ENCODE results near the gene SLC2A11. TPM values are rescaled to one million over a fixed set of nuclear protein-coding genes. Genes with fewer than 3 reads are reported as not detected.

The SLC2A11 gene
- polyA plus RNA-seq, 12 donors = 3.1 to 13.2 (median 6.7) TPM; not detected in 1

DNA sequence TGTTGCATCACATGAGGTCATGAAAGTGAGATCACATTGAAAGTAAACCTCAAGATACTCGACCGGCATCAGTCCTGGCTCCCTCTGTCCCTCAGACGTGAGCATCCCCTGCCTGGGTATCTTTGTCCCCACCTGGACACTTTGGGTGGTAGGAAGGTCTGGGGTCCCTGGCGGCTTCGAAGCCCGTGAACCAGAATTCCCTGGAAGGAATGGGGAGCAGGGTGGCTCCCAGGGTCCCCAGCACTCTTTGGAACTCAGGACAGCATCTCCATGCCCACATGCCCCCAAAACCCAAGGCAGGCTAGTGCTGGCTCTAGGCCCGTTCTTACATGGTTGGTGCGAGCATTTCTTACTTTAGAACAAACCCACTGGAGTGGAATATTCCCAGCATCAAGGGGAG, 26.4 kb upstream of the SLC2A11 start:
- no peak for DNase-seq

DNA sequence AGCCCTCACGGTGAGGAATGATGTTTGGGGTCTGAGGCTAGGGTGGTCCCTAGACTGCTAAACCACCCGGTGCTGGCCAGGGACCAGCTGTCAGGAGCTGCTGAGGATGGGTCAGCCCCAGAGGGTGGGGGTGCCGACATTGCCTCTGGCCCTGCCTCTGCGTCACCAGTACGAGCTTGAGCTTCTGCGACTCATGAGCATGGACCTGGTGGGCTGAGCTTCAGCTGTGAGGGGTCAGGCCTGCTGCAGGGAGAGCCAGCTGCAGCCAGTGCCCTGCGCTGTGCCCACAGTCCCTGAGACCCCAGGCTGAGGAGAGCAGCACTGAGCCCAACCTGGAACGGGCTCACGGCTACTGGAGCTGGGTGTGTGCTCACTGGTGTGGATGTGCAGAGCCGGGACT, 25.9 kb upstream of the SLC2A11 start:
- DNase-seq = no peak

DNA sequence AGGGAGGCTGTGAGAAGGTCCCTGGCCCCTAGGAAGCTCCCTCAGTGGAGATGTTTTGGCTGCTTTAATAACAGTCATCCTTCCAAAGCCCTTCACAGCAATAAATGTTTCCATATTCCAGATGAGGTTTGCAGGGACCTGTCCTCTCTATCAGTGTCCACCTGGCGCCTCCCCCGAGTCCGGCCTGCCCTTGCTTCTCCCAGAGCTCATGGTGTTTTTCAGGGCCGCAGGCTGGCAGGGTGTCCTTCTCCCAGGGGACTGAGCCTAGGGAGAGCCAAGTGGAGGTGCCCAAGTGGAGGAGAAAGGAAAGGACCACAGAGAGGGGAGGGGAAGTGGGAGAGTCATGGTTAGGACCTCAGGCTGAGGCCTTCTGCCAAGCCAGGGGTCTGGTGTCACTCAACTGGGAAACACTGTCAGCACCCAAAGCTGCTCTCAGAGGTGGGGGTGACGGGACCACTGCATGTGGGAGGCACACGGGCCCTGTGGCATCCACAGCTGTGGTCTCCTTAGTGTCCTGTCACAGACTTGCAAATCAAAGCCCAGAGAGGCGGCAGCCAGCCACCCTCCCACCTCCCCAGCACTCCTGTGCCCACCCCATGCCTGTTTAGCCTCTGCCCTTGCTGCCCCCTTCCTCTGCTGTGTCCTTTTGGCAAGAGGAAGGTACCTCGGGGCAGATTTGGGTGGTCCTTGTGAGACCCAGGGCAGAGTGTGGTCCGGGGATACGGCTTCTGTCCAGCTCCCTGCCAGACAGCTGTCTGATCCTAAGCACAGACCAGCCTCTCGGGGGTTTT, 25.3 kb upstream of the SLC2A11 start:
- no peak for DNase-seq

DNA sequence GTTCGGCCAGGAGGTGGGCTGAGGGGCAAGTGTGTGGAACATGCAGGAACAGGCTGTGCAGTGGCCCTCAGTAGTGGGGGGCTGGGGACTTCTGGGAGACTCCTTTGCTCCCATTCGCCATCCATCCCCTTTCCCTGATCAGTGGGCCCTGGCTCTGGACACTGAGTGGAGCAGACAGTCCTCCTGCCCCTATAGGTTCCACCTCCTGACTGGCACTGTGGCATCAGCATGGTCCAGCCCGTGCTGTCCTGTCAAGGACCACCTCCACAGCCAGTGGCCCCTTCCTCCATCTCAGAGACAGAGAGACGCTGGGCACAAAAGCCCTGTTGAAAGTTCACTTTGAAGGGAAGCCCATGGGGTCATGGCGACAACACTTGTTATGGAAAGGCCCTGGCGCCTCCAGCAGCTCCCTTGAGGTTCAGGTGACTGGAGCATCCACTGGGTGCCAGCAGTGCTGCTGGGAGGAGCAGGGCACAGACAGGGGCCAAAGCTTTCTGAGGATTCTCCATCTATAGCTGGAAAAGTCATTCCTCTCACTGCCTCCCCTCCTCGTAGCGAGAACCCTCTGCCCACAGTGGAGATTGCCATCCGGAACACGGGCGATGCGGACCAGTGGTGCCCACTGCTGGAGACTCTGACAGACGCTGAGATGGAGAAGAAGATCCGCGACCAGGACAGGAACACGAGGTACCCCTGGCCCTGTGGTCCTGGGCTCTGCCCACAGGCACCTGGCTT, 24.5 kb upstream of the SLC2A11 start:
- DNase-seq = no peak

DNA sequence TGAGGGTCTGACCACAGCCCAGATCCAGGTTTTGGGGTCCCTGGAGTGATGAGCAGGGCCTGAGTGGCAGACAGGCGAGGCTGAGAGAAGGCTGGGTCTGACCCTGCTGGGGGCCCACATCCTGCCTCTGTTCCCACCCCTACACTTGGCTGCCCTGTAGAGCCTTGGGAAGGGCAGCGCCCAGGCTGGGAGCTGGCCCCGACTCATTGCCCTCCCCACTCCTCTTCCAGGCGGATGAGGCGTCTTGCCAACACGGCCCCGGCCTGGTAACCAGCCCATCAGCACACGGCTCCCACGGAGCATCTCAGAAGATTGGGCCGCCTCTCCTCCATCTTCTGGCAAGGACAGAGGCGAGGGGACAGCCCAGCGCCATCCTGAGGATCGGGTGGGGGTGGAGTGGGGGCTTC, 23.8 kb upstream of the SLC2A11 start:
- no peak for DNase-seq

DNA sequence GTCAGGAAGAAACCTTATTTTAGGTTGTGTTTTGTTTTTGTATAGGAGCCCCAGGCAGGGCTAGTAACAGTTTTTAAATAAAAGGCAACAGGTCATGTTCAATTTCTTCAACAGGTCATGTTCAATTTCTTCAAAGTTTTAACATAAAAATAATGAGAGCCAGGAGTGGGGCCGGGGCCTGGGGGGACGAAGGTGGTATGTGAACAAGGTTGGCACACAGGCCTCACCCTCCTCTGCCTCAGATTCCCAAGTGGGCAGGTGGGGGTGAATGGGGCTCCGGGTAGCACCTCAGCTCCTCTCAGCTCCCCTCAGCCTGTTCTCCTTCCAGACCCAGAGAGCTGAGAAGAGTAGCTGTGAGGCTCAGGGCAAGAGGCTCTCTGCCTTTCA, 23.3 kb upstream of the SLC2A11 start:
- DNase-seq = no peak

DNA sequence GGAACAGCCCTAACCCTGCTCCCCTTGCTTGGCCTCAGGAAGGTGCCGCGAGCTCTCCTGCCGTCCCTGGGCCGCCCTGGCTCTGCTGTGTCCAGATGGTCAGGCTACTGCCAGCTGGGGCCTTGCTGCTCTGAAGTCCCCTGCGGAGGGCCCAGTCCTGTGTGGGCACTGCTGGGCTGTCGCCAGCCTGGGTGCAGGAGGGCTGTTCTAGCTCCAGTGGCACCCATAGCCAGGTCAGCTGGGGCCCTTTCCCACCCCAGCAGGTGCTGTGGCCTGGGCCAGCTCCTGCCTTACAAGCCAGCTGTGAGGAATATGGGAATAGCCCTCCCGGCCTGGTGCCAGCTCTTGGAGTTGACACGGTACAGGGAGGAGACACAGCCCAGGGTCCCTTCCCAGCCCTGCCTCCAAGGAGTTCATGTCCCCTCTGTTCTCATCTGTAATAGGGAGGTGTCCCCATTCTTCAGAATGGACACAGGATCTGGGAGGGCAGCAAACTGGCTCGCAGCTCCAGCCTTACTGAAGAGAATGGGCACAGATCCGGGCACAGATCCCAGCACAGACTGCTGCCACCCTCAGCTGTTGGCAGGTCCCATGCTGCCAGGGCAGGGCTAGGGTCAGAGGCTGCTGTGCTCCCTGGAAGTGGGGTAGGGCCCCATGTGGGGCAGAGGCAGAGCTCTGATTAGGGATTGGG, 22.7 kb upstream of the SLC2A11 start:
- no peak for DNase-seq

DNA sequence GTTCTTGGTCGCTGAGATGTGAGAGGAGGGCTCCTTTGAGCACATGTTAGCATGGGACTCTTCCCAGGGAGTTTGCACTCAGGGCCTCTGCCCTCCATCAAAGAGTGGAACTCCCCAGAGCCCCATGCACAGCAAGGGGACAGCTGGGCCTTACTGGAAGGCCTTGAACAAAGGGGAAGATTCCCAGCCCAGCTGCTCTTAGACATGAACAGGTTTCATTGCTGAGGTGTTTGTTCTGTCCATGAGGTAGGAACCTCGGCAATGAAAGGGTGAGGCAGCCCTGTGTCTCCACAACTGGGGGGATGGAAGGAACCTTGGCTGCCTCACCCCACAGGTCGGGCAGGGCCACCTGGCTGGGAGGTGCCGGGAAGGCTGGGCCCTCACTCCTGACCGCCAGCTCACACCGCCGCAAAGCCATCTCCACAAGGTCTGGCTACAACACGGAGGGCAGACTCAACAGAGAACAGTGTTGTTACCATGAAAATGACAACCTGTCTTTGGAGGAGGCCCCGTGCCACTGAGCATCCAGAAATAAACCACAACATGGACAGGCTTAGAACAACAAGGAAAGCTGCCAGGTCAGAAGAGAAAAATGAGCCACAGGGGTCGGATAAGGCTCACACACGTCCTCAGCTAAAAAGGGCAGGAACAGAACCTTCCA, 22.1 kb upstream of the SLC2A11 start:
- DNase-seq = no peak

DNA sequence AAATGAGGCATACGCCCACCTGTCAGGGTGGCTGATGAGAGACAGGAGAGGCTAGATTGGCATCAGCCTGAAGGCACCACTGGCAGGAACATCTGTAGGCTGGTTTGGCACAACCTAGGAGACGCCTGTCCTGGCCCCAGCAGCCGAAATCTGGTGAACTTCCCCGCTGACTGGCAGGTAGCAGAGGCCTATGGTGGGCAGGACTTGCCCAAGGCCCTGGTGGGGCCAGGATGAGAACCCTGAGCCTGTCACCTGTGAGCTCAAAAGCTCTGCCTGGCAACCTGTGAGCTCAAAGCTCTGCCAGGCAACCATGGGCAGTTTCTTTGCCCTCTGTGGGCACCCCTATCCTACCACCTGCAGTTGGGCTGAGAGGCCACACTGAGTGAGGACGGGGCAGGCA, 21.4 kb upstream of the SLC2A11 start:
- no peak for DNase-seq

DNA sequence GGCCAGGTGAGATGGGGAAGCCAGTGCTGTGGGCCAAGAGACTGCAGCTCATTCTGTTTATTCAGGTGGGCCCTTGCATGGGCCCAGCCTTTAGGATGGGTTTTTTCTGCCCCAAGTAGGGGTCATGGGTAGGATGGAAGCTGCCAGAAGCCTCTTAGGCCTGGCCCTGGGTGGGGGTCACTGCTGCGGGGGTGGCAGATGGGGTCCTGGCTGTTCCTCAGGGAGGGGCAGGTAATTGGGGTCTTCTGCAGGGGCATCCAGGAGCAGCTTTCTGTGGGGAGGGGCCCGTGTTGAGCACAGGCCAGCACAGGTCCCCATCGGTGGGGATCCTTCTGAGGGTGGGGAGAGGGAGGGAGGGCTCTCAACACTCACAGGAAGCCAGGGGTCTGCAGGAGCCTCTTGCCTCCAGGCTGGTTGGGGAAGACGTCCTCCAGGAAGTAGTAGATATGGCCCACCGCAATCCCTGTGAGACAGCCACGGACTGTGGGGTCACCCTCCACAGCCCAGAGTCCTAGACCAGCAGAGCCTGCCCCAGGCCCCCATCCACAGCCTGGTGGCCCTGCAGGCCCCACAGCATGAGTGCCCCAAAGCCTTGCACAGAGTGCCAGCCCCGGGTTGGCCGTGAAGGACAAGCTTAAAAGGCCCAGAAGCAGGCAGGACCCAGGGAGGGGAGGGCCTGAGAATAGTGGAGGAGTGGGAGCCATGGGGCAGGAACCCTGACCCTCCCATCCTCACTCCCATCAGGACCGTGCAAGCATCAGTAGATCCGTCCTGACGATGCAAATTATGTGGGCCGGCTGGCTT, 20.8 kb upstream of the SLC2A11 start:
- DNase-seq = no peak

DNA sequence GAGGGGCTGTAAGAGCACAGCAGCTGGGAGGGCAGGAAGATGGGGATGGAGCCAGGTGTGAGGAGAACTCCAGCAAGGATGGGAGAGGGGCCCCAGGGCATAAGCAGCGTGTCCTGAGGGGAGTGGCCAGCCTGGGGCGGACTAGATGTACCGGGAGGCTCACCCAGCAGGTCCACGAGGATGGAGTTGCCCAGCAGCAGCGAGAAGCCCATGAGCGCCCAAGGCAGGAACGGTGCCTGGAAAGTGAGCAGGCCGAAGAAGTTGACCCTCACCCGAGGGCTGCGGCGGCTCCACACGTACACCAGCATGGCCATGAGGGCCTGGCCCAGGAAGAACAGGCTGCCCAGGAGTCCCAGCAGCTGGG, 20.2 kb upstream of the SLC2A11 start:
- no peak for DNase-seq

DNA sequence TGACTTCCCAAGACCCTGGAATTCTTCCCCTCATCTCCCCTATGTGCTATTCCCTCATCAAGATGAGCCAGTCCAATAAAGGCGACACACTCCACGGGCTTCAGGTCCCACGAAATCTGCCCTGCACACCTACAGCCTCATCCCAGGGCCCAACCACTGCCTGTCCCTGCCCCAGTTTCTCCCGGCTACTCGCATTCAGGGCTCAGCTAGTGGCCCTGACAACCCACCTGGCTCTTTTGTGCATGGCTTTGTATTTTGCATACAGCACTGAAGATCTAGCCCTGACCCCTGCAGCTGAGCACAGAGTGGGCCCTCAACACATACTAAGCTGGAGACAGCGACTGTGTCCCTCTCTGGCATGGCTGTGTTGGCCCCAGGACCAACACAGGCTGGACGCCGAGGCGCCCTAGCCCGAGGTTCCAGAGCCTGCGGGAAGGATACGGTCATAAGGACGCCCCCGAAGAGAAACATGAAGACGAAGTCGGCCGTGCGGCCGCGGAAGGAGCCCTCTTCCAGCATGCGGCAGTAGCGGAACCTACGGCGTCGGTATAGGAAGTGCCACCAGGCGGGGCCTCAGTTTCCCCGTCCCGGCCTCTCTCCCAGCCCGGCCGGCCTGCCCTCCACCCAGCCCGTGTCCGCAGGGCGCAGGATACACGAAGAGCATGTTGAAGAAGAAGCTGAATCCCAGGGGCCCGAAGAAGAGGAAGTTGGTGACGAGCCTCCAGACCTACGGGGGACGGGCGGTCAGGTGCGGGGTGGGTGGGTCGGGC, 19.6 kb upstream of the SLC2A11 start:
- DNase-seq = no peak

DNA sequence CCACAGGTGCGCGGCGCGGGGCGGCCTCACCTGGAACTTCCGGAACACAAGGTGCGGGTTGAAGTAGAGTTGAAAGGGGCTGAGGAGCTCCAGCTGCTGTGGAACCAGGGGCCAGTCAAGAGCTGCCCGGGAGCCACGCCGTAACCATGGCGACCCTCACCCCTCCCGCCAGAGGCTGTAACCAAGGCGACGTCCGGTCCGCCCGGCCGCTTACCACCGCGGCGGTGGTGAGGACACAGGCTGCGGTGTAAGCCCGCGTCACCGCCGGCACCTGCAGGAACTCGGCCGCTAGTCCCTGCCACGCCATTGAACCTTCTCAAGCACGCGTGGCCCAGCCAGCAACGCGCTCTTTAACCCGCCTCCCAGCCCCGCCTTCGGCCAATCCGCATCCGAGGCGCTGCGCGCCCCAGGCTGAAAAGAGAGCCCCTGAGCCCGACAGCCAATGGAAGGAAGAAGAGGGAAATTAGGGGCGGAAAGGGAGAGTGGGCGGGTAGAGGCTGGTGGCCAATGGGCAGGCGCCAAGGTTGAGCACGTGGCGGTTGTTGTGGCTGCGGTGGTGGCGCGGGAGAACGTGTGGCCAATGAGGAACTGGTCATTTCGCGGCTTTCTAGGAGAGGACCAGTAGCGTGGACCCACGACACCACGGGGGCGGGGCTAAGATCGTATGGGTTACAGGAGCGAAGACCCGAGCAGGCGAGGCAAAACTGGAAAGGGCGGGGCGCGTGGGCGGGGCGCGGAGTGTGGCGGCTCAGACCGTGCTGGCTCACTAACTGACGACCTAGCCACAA, 18.8 kb upstream of the SLC2A11 start, which contains the start of gene DERL3:
TSS of gene DERL3 (minus strand) at position 326 of the 788 bp plus-strand sequence. CDS start at position 307, 19 bp downstream.
- peak; percentile 92 for DNase-seq

DNA sequence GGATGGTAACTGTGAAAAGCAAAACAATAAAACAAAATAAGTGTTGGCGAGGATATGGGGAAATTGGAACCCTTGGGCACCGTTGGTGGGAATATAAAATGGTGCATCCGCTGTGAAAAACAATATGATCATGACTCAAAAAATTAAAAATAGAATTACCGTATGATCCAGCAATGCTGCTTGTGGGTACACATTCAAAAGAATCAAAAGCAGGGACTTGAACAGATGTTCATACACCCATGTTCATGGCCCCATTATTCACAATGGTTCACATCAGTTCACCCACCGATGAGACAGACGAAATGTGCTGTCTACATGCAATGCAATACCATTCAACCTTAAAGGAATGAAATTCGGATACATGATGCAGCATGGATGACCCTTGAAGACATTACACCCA, 17.6 kb upstream of the SLC2A11 start:
- no peak for DNase-seq

DNA sequence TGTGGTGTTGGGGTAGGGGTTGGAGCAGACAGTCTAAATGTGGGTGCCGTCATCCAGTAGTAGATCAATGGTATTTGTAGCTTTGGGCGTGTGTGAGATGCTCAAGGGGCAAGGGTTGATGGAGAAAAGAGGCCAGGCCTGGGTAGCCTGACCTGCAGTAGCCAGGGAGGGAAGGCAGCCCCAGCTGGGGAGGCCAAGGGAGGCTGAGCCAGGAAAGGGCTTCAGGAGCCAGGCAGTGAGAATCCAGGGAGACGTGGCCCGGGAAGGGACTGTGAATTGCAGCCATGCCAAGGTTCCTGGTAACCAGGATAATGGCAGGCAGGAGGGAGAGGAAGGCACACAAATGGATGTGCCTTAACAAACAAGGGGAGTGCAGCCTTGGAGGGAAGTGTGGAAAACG, 16.4 kb upstream of the SLC2A11 start:
- DNase-seq = no peak

DNA sequence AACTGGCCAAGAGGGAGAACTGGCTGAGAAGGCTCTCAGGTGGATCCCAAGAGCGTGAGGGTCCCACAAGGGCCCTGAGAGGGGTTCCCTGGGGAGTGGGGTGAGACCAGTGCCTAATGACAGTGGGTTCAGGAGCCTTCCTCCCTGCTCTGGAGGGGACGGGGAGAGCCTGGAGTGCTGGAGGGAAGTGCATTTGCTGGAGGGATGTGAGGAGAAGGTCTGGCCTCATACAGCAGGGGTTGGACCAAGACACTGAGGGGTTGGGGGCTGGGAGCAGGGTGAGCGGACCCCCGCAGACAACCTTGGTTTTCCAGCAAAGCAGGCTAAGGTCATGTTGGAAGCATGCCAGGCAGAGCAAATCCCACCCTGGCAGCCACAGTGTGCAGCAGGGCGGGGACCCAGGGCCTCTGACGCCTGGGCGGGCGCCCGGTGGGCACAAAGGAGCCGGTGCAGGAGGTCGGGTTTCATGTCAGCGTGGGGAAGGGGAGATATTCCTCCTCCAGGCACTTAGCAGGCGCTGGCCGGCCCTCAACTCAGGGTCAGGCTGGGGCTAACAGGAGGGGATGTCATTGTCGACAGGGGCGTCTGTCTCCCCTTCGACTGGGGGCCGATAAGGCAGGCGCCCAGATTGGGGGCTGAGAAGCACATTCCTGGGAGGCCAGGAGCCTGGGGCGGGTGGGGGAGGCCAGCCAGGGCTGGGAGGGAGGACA, 15.8 kb upstream of the SLC2A11 start:
- DNase-seq = no peak

DNA sequence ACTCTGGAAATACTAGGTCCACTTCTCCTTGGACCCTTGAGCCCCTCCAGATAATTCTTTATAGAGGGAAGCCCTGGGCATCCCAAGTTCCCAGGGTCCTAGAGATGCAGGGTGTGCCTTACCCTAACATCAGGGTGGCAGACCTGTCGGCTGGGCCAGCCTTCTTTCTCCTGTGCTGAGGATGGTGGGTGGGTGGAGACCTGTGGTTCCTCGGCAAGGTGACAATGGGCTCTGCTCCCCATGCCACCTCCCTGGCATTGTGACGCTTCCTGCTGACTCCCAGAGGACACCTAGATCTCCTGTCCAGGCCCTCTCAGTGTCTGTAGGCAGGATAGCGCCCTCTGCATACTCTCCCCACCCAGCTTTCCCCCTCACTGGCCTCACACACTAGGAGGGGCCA, 15.1 kb upstream of the SLC2A11 start:
- no peak for DNase-seq

DNA sequence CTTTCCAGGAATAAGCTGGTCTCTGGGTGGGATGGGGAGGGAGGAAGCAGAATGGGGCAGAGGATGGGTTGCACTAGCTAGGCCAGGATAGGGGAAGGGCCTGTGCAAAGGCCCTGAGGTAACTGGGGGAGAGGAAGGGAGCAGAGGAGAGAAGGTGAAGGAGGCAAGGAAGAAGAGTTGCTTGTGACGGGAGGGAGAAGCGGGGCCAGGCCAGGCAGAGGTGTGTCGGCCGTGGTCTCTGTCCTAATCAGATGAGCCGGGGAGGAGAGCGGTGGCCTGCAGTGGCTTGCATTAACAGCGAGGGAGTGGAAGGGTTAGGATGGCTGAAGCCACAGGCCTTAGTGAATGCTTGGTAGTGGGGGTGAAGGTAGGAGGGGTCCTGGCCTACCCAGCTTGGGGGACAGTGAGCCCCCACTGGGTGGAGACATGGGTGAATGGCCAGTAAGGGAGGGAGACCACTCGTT, 12.9 kb upstream of the SLC2A11 start:
- DNase-seq = no peak

All from muscle of arm (tissue), 12 donors.